Neural progenitor cell (in vitro differentiated cells): ENCODE results near the gene PSKH1. TPM values are rescaled to one million over a fixed set of nuclear protein-coding genes. Genes with fewer than 3 reads are reported as not detected.
"Not testable (repeated sequence)": the region's sequence is repeated elsewhere in the genome, so short reads cannot be mapped to it uniquely, and the experiment has no call there.

Experiments
- DNase-seq: peaks from one replicate; pipeline ENCODE4 v3.0.0-alpha.2; 2016; ENCODE audit warnings: low spot score
- H2AFZ ChIP-seq: fragments of 200-600 bp; sonication (generic); replicated peaks from 2 replicates; pipeline ENCODE4 v1.6.1; 2016; ENCODE audit warnings: antibody characterized with exemption
- H3F3A ChIP-seq: fragments of 200-600 bp; sonication (generic); 2 replicates; pipeline ENCODE4 v1.6.1; 2016; ENCODE audit warnings: antibody characterized with exemption, low read depth
- H3K27ac ChIP-seq: fragments of 200-600 bp; sonication (generic); 2 replicates; pipeline ENCODE4 v1.5.1; 2016; ENCODE audit warnings: mild to moderate bottlenecking
- H3K27me3 ChIP-seq: fragments of 200-600 bp; sonication (generic); 2 replicates; pipeline ENCODE4 v1.6.1; 2016; ENCODE audit warnings: mild to moderate bottlenecking, moderate library complexity
- H3K36me3 ChIP-seq: fragments of 200-600 bp; sonication (generic); 2 replicates; pipeline ENCODE4 v1.5.1; 2016
- H3K4me1 ChIP-seq: fragments of 200-600 bp; sonication (generic); 2 replicates; pipeline ENCODE4 v1.6.1; 2016; ENCODE audit warnings: mixed run types
- H3K4me2 ChIP-seq: fragments of 200-600 bp; sonication (generic); 2 replicates; pipeline ENCODE4 v1.6.1; 2016
- H3K4me3 ChIP-seq: fragments of 200-600 bp; sonication (generic); 2 replicates; pipeline ENCODE4 v1.5.1; 2016
- H3K79me2 ChIP-seq: fragments of 200-600 bp; sonication (generic); 2 replicates; pipeline ENCODE4 v1.6.1; 2016; ENCODE audit warnings: low read depth
- H3K9ac ChIP-seq: fragments of 200-600 bp; sonication (generic); 2 replicates; pipeline ENCODE4 v1.6.1; 2016
- H3K9me3 ChIP-seq: fragments of 200-600 bp; sonication (generic); 2 replicates; pipeline ENCODE4 v1.5.1; 2016; ENCODE audit warnings: low read depth
- H4K20me1 ChIP-seq: fragments of 200-600 bp; sonication (generic); 2 replicates; pipeline ENCODE4 v1.6.1; 2016; ENCODE audit warnings: low read depth
- H3K27ac Mint-ChIP-seq: 3 replicates; pipeline ENCODE4 v1.8.0; 2021; ENCODE audit warnings: mixed read lengths
- H3K27me3 Mint-ChIP-seq: 2 replicates; pipeline ENCODE4 v1.8.0; 2022; ENCODE audit warnings: low read depth, mild to moderate bottlenecking, inconsistent platforms, moderate library complexity, mixed read lengths; ENCODE audit not compliant: insufficient read depth
- H3K36me3 Mint-ChIP-seq: 3 replicates; pipeline ENCODE4 v1.8.0; 2021; ENCODE audit warnings: mixed read lengths
- H3K4me1 Mint-ChIP-seq: 3 replicates; pipeline ENCODE4 v1.8.0; 2021; ENCODE audit warnings: mixed read lengths
- H3K4me3 Mint-ChIP-seq: 3 replicates; pipeline ENCODE4 v1.8.0; 2021; ENCODE audit warnings: mild to moderate bottlenecking, moderate library complexity, mixed read lengths
- H3K9me3 Mint-ChIP-seq: 3 replicates; pipeline ENCODE4 v1.8.0; 2020; ENCODE audit warnings: mixed read lengths
- CTCF ChIP-seq: fragments of 200-600 bp; sonication (generic); IDR thresholded peaks from 2 replicates; pipeline ENCODE4 v1.5.1; 2017; ENCODE audit warnings: antibody characterized with exemption, mild to moderate bottlenecking
- EZH2 ChIP-seq: fragments of 200-600 bp; sonication (generic); IDR thresholded peaks from 2 replicates; pipeline ENCODE4 v1.6.1; 2017; ENCODE audit warnings: antibody characterized with exemption, mild to moderate bottlenecking, moderate library complexity
- EZH2phosphoT487 ChIP-seq: fragments of 200-600 bp; sonication (generic); IDR thresholded peaks from 2 replicates; pipeline ENCODE4 v1.6.1; 2017; ENCODE audit warnings: antibody characterized with exemption
- total RNA-seq: library from RNA; depleted of rRNA; stranded (reverse); fragments of >200 nt; gene quantifications from 2 replicates; pipeline ENCODE4 v1.2.3, GENCODE V29; 2015; ENCODE audit warnings: low replicate concordance

The PSKH1 gene
- total RNA-seq, 1 donor from 2014 or later: 13.1 TPM

GRCh38 chr16:67862623-67863583 is 30.2 kb upstream of the PSKH1 start:
- Mint-ChIP-seq H3K27me3 (peaks cover 7% of the 10 kb centered on the region), H3K27ac (peak overlapping the region; percentile 50), H3K36me3 (peaks cover 23% of the 10 kb centered on the region), H3K9me3 (no peaks in the 10 kb centered on the region), H3K4me3 (peak overlapping the region; percentile 19), H3K4me1 (peaks cover 13% of the 10 kb centered on the region)
- no peak for DNase-seq
- peaks cover 8% of the 10 kb centered on the region for H3F3A ChIP-seq
- no peak overlapping the region for H3K4me3 ChIP-seq
- H3K36me3 ChIP-seq: no peaks in the 10 kb centered on the region
- no peak overlapping the region for H3K27ac ChIP-seq
- peaks cover 8% of the 10 kb centered on the region for H3K4me1 ChIP-seq
- H2AFZ ChIP-seq: no peak overlapping the region
- peaks cover 80% of the 10 kb centered on the region for H4K20me1 ChIP-seq
- H3K27me3 ChIP-seq: no peaks in the 10 kb centered on the region
- no peak for TF ChIP-seq EZH2phosphoT487
- TF ChIP-seq EZH2: no peak
- TF ChIP-seq CTCF: no peak
- H3K9ac ChIP-seq: no peak overlapping the region
- H3K79me2 ChIP-seq: peaks cover 97% of the 10 kb centered on the region
- no peaks in the 10 kb centered on the region for H3K9me3 ChIP-seq
- H3K4me2 ChIP-seq: no peak overlapping the region

- Histone ChIP-seq H4K20me1 (peaks cover 69% of the 10 kb centered on the region), H3K79me2 (peaks cover 85% of the 10 kb centered on the region)
- H3K27ac Mint-ChIP-seq, H3K27ac ChIP-seq, H2AFZ ChIP-seq, H3K4me3 ChIP-seq, H3K36me3 ChIP-seq, H3K4me2 ChIP-seq, H3F3A ChIP-seq, H3K9me3 ChIP-seq, H3K27me3 ChIP-seq, DNase-seq, H3K9ac ChIP-seq, H3K4me1 ChIP-seq, H3K9me3 Mint-ChIP-seq, H3K27me3 Mint-ChIP-seq, H3K4me3 Mint-ChIP-seq: not testable (repeated sequence)
- H3K36me3 Mint-ChIP-seq: peaks cover 22% of the 10 kb centered on the region
- peaks cover 13% of the 10 kb centered on the region for H3K4me1 Mint-ChIP-seq
Observed at GRCh38 chr16:67864044-67864443, 29.0 kb upstream of the PSKH1 start.

DNA sequence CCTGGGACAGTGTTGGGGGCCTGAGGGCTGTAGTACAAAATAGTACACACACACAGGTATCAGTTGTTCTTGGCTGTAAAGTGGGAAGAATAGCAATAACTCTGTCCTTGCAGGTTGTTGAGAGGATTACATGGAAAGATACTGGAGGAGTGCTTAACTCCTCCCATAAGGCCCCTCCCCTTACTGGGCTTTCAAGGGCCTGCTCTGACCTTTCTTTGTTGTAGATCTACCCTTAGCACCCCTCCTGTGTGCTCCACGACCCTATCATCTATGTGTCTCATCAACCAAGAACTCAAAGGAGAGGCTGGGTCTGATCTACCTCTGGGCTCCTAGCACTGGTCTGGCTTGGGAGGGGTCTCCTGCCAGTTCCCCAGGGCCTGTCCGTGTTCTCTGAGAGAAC is 28.5 kb upstream of the PSKH1 start:
- Histone ChIP-seq H3F3A (peaks cover 9% of the 10 kb centered on the region), H3K4me1 (peaks cover 8% of the 10 kb centered on the region), H3K9ac (no peak overlapping the region), H3K36me3 (no peaks in the 10 kb centered on the region), H2AFZ (no peak overlapping the region), H3K27me3 (no peaks in the 10 kb centered on the region), H4K20me1 (peaks cover 64% of the 10 kb centered on the region), H3K9me3 (no peaks in the 10 kb centered on the region), H3K4me3 (no peak overlapping the region), H3K4me2 (peak overlapping the region; percentile 3), H3K27ac (no peak overlapping the region), H3K79me2 (peaks cover 80% of the 10 kb centered on the region)
- peaks cover 13% of the 10 kb centered on the region for H3K4me1 Mint-ChIP-seq
- H3K4me3 Mint-ChIP-seq: no peak overlapping the region
- no peak overlapping the region for H3K27ac Mint-ChIP-seq
- no peaks in the 10 kb centered on the region for H3K9me3 Mint-ChIP-seq
- peaks cover 7% of the 10 kb centered on the region for H3K27me3 Mint-ChIP-seq
- DNase-seq: peak; percentile 16
- TF ChIP-seq EZH2phosphoT487 (no peak), EZH2 (no peak), CTCF (no peak)
- H3K36me3 Mint-ChIP-seq: peaks cover 22% of the 10 kb centered on the region

- H3K4me3 Mint-ChIP-seq: no peak overlapping the region
- Histone ChIP-seq H3K9ac (no peak overlapping the region), H3K4me2 (no peak overlapping the region), H3K4me3 (no peak overlapping the region), H3K79me2 (peaks cover 73% of the 10 kb centered on the region), H3F3A (peaks cover 16% of the 10 kb centered on the region), H3K9me3 (no peaks in the 10 kb centered on the region), H3K27me3 (no peaks in the 10 kb centered on the region), H2AFZ (no peak overlapping the region), H3K36me3 (no peaks in the 10 kb centered on the region), H4K20me1 (peaks cover 56% of the 10 kb centered on the region), H3K27ac (no peak overlapping the region), H3K4me1 (peaks cover 8% of the 10 kb centered on the region)
- TF ChIP-seq CTCF: peak; percentile 50
- TF ChIP-seq EZH2: no peak
- H3K27ac Mint-ChIP-seq: no peak overlapping the region
- peaks cover 13% of the 10 kb centered on the region for H3K4me1 Mint-ChIP-seq
- peak; percentile 61 for DNase-seq
- H3K27me3 Mint-ChIP-seq: peaks cover 7% of the 10 kb centered on the region
- no peaks in the 10 kb centered on the region for H3K9me3 Mint-ChIP-seq
- H3K36me3 Mint-ChIP-seq: peaks cover 22% of the 10 kb centered on the region
Observed at GRCh38 chr16:67865318-67865717, 27.7 kb upstream of the PSKH1 start.
